Left colon (tissue), 2 donors: Measurements from ENCODE around the gene PRAMEF5. TPM values are rescaled to one million over a fixed set of nuclear protein-coding genes. Genes with fewer than 3 reads are reported as not detected.
"Not testable (repeated sequence)": the region's sequence is repeated elsewhere in the genome, so short reads cannot be mapped to it uniquely, and the experiment has no call there.

Source experiments
- ATAC-seq: fragments of 200-7000 bp; cut with Tn5 transposase; one replicate; pipeline ENCODE4 v1.9.1; 2020; ENCODE audit warnings: mild to moderate bottlenecking, moderate library complexity
- DNase-seq, 2 donors: peaks; one replicate each; pipeline ENCODE4 v3.0.0-alpha.2; 2020
- intact Hi-C, 2 donors: fragments of 100-400 bp; cut with DNase I in 1 of 2; cut with micrococcal nuclease in 1 of 2; formaldehyde crosslinking; loops; one replicate each; pipeline versions ENCODE4 v1.11.2 to v1.14.0; 2022; cut with DNase I, micrococcal nuclease
- total RNA-seq, 2 donors: library from RNA; stranded (reverse); fragmentation: NEBNext Ultra II Directional; extraction: Animal tissue kit (Norgen Biotek cat#: 25700); gene quantifications; one replicate each; pipeline ENCODE4 v1.2.1, GENCODE V29; 2021
- donor health status: DM: no; HTN: no; CAD: no.
- donor health status: DM: yes; HTN: yes; CAD: no.

The PRAMEF5 gene
- total RNA-seq, 2 donors from 2014 or later: not detected

GRCh38 chr1:13245841-13246553, 8.0 kb upstream of the PRAMEF5 start:
- intact Hi-C loops, ATAC-seq, DNase-seq: not testable (repeated sequence)

GRCh38 chr1:13246554-13246871, 7.5 kb upstream of the PRAMEF5 start:
- ATAC-seq, DNase-seq, intact Hi-C loops: not testable (repeated sequence)

GRCh38 chr1:13247122-13247521, 6.9 kb upstream of the PRAMEF5 start:
- ATAC-seq, intact Hi-C loops, DNase-seq: not testable (repeated sequence)

- intact Hi-C loops, DNase-seq, ATAC-seq: not testable (repeated sequence)
Observed at GRCh38 chr1:13265124-13265523, 11.1 kb downstream of the PRAMEF5 start.

- intact Hi-C loops, ATAC-seq, DNase-seq: not testable (repeated sequence)
Observed at GRCh38 chr1:13277016-13277415, 23.0 kb downstream of the PRAMEF5 start.

- ATAC-seq, DNase-seq, intact Hi-C loops: not testable (repeated sequence)
Observed at GRCh38 chr1:13279617-13280016, 25.6 kb downstream of the PRAMEF5 start.

- intact Hi-C loops, ATAC-seq, DNase-seq: not testable (repeated sequence)
Observed at GRCh38 chr1:13285037-13285436, 31.0 kb downstream of the PRAMEF5 start, which contains the start of gene PRAMEF8. TSS of gene PRAMEF8 (minus strand) at chr1:13285137. CDS start at chr1:13284091, 1,046 bp downstream.

- ATAC-seq, DNase-seq, intact Hi-C loops: not testable (repeated sequence)
Observed at GRCh38 chr1:13289030-13289429, 35.0 kb downstream of the PRAMEF5 start.

GRCh38 chr1:13297216-13297931, 43.4 kb downstream of the PRAMEF5 start:
- DNase-seq, intact Hi-C loops, ATAC-seq: not testable (repeated sequence)

- intact Hi-C loops, DNase-seq, ATAC-seq: not testable (repeated sequence)
Observed at GRCh38 chr1:13298699-13299098, 44.7 kb downstream of the PRAMEF5 start.

GRCh38 chr1:13302197-13302596, 48.2 kb downstream of the PRAMEF5 start:
- intact Hi-C loops, ATAC-seq, DNase-seq: not testable (repeated sequence)

- DNase-seq, intact Hi-C loops, ATAC-seq: not testable (repeated sequence)
Observed at GRCh38 chr1:13303239-13303638, 49.2 kb downstream of the PRAMEF5 start, which contains the start of gene PRAMEF33. TSS of gene PRAMEF33 (plus strand) at chr1:13303539. CDS start at chr1:13305955, 2,416 bp downstream.

Other genes starting within 250 kb of the PRAMEF5 start
- gene PRAMEF27, start 197.6 kb upstream of the PRAMEF5 start, total RNA-seq: not detected
- gene HNRNPCL3, start 193.4 kb upstream of the PRAMEF5 start, total RNA-seq: not detected
- not detected for gene PRAMEF25, start 183.4 kb upstream of the PRAMEF5 start, total RNA-seq
- not detected for gene HNRNPCL2, start 137.3 kb upstream of the PRAMEF5 start, total RNA-seq
- gene PRAMEF26, start 98.2 kb upstream of the PRAMEF5 start, total RNA-seq: not detected
- not detected for gene HNRNPCL4, start 88.6 kb upstream of the PRAMEF5 start, total RNA-seq
- gene PRAMEF9, start 82.3 kb upstream of the PRAMEF5 start, total RNA-seq: not detected
- not detected for gene PRAMEF13, start 52.8 kb upstream of the PRAMEF5 start, total RNA-seq
- not detected for gene PRAMEF18, start 28.0 kb upstream of the PRAMEF5 start, total RNA-seq
- not detected for gene PRAMEF8, start 30.9 kb downstream of the PRAMEF5 start, total RNA-seq
- not detected for gene PRAMEF33, start 49.3 kb downstream of the PRAMEF5 start, total RNA-seq
- gene PRAMEF15, start 61.4 kb downstream of the PRAMEF5 start, total RNA-seq: not detected
- not detected for gene PRAMEF14, start 92.9 kb downstream of the PRAMEF5 start, total RNA-seq
- not detected for gene PRAMEF19, start 117.7 kb downstream of the PRAMEF5 start, total RNA-seq
- not detected for gene PRAMEF17, start 135.4 kb downstream of the PRAMEF5 start, total RNA-seq
- gene PRAMEF20, start 156.3 kb downstream of the PRAMEF5 start, total RNA-seq: not detected